Neural cell (in vitro differentiated cells): ENCODE measurements around the gene RFX4. TPM values are rescaled to one million over a fixed set of nuclear protein-coding genes. Genes with fewer than 3 reads are reported as not detected.

Source experiments
- H2AFZ ChIP-seq: fragments of 200-600, 300-800 bp; sonication (generic), shearing (Covaris generic); 2 replicates; pipeline ENCODE4 v1.6.0; 2014; ENCODE audit warnings: low read depth, mild to moderate bottlenecking, antibody characterized with exemption, low read length, moderate library complexity
- H3F3A ChIP-seq: fragments of 200-600 bp; shearing (Covaris generic); 2 replicates; pipeline ENCODE4 v1.6.1; 2016; ENCODE audit warnings: mild to moderate bottlenecking, moderate library complexity, mixed read lengths, antibody characterized with exemption, low read length; ENCODE audit not compliant: insufficient read depth, poor library complexity, severe bottlenecking
- H3K27ac ChIP-seq: fragments of 200-600, 300-800 bp; sonication (generic), shearing (Covaris generic); 2 replicates; pipeline ENCODE4 v1.5.1; 2014; ENCODE audit warnings: mild to moderate bottlenecking, low read length, moderate library complexity
- H3K27me3 ChIP-seq: fragments of 300-800, 200-600 bp; sonication (generic), shearing (Covaris generic); 2 replicates; pipeline ENCODE4 v1.6.0; 2014; ENCODE audit warnings: mild to moderate bottlenecking, low read depth, low read length, moderate library complexity; ENCODE audit not compliant: insufficient read depth
- H3K36me3 ChIP-seq: fragments of 300-800, 200-600 bp; sonication (generic), shearing (Covaris generic); 2 replicates; pipeline ENCODE4 v1.5.1; 2014; ENCODE audit warnings: mild to moderate bottlenecking, antibody characterized with exemption, low read length, moderate library complexity; ENCODE audit not compliant: insufficient read depth
- H3K4me2 ChIP-seq: fragments of 300-800, 200-600 bp; sonication (generic), shearing (Covaris generic); 2 replicates; pipeline ENCODE4 v1.6.0; 2014; ENCODE audit warnings: mild to moderate bottlenecking, low read length
- H3K4me3 ChIP-seq: fragments of 300-800, 200-600 bp; sonication (generic), shearing (Covaris generic); 2 replicates; pipeline ENCODE4 v1.5.1; 2014; ENCODE audit warnings: mild to moderate bottlenecking, low read length, moderate library complexity
- H3K79me2 ChIP-seq: fragments of 200-600 bp; shearing (Covaris generic); replicated peaks from 2 replicates; pipeline ENCODE4 v1.6.0; 2014; ENCODE audit warnings: mild to moderate bottlenecking, low read length, moderate library complexity; ENCODE audit not compliant: insufficient read depth
- H3K9ac ChIP-seq: fragments of 300-800, 200-600 bp; sonication (generic), shearing (Covaris generic); 2 replicates; pipeline ENCODE4 v1.6.1; 2016; ENCODE audit warnings: mild to moderate bottlenecking, low read length, mixed read lengths
- H3K9me2 ChIP-seq: fragments of 200-600 bp; shearing (Covaris generic); 2 replicates; pipeline ENCODE4 v1.6.1; 2016; ENCODE audit warnings: mild to moderate bottlenecking, low read length, mixed read lengths; ENCODE audit not compliant: insufficient read depth
- H3K9me3 ChIP-seq: fragments of 200-600, 300-800 bp; sonication (generic), shearing (Covaris generic); 2 replicates; pipeline ENCODE4 v1.6.1; 2016; ENCODE audit warnings: mild to moderate bottlenecking, mixed run types, low read length, moderate library complexity, mixed read lengths
- H4K20me1 ChIP-seq: fragments of 200-600 bp; shearing (Covaris generic); 2 replicates; pipeline ENCODE4 v1.6.1; 2016; ENCODE audit warnings: mild to moderate bottlenecking, mixed run types; ENCODE audit not compliant: insufficient read depth
- EP300 ChIP-seq: fragments of 450-650 bp; conservative IDR thresholded peaks from 2 replicates; pipeline ENCODE4 v1.6.1; 2014; ENCODE audit warnings: antibody characterized with exemption, mild to moderate bottlenecking, moderate library complexity; ENCODE audit not compliant: poor library complexity, severe bottlenecking
- EZH2 ChIP-seq: fragments of 200-600, 300-800 bp; shearing (Covaris generic), sonication (generic); IDR thresholded peaks from 2 replicates; pipeline ENCODE4 v1.6.1; 2014; ENCODE audit warnings: antibody characterized with exemption, low read length, borderline replicate concordance, mild to moderate bottlenecking; ENCODE audit not compliant: insufficient read depth, poor library complexity, severe bottlenecking
- MXI1 ChIP-seq: fragments of 450-650 bp; conservative IDR thresholded peaks from 2 replicates; pipeline ENCODE4 v1.6.1; 2014; ENCODE audit warnings: antibody characterized with exemption, mild to moderate bottlenecking; ENCODE audit not compliant: poor library complexity, severe bottlenecking
- POLR2AphosphoS5 ChIP-seq: IDR thresholded peaks from 2 replicates; pipeline ENCODE4 v1.6.1; 2012
- RAD21 ChIP-seq: fragments of 450-650 bp; conservative IDR thresholded peaks from 2 replicates; pipeline ENCODE4 v1.6.1; 2014; ENCODE audit warnings: antibody characterized with exemption, mild to moderate bottlenecking, moderate library complexity
- SMC3 ChIP-seq: fragments of 450-650 bp; conservative IDR thresholded peaks from 2 replicates; pipeline ENCODE4 v1.6.1; 2014; ENCODE audit warnings: antibody characterized with exemption, mild to moderate bottlenecking, moderate library complexity; ENCODE audit not compliant: poor library complexity
- TAF1 ChIP-seq: IDR thresholded peaks from 2 replicates; pipeline ENCODE4 v1.6.1; 2012; ENCODE audit warnings: low read depth
- polyA plus RNA-seq: library from polyadenylated mRNA; depleted of rRNA; stranded (reverse); fragments of >200 nt; gene quantifications from 2 replicates; pipeline ENCODE4 v1.2.3, GENCODE V29; 2014
- TF ChIP-seq, protein P1 (sequence below): fragments of 450-650 bp; IDR thresholded peaks from 2 replicates; pipeline ENCODE4 v1.5.1; 2014; ENCODE audit warnings: antibody characterized with exemption, mild to moderate bottlenecking, moderate library complexity; ENCODE audit not compliant: poor library complexity, severe bottlenecking
- TF ChIP-seq, protein P2 (sequence below): IDR thresholded peaks from 2 replicates; pipeline ENCODE4 v1.6.1; 2012; ENCODE audit warnings: borderline replicate concordance

The RFX4 gene
- polyA plus RNA-seq, 1 donor from 2014 or later, result 0.22 TPM

GRCh38 chr12:106743270-106743988, 160.6 kb downstream of the RFX4 start:
- Histone ChIP-seq H2AFZ (no peak overlapping the region), H3K4me3 (no peak overlapping the region), H3K27me3 (no peaks in the 10 kb centered on the region), H3K79me2 (no peaks in the 10 kb centered on the region), H3K9me2 (no peaks in the 10 kb centered on the region), H4K20me1 (no peaks in the 10 kb centered on the region), H3K27ac (no peak overlapping the region), H3K36me3 (no peaks in the 10 kb centered on the region), H3F3A (no peaks in the 10 kb centered on the region), H3K9ac (no peak overlapping the region), H3K9me3 (no peaks in the 10 kb centered on the region), H3K4me2 (no peak overlapping the region)
- TF ChIP-seq MXI1, result no peak
- no peak for TF ChIP-seq TAF1
- TF ChIP-seq EP300, result no peak

DNA sequence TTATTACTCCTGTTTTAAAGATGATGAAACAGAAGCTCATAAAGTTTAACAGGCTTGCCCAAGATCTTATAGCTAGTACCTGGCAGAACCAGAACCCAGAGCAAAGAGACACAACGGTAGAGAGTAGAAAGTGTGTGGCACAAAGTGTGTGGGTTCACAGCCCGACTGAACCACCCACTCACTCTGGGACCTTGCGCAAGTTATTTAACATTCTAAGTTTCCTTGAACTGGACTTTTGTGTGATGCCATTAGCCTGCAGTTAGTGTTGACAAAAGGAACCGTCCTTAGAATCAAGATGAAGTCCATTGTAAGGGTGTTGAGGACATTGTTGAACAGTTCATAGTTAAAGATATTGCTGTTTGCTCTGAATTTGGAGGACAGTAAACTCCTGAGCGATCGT, 161.8 kb downstream of the RFX4 start:
- Histone ChIP-seq H3F3A (no peaks in the 10 kb centered on the region), H3K9me3 (no peaks in the 10 kb centered on the region), H3K4me2 (no peak overlapping the region), H3K9me2 (no peaks in the 10 kb centered on the region), H3K4me3 (no peak overlapping the region), H3K36me3 (no peaks in the 10 kb centered on the region), H4K20me1 (no peaks in the 10 kb centered on the region), H3K9ac (no peak overlapping the region), H2AFZ (no peak overlapping the region), H3K79me2 (no peaks in the 10 kb centered on the region), H3K27me3 (no peaks in the 10 kb centered on the region), H3K27ac (no peak overlapping the region)
- TF ChIP-seq, protein P1, sequence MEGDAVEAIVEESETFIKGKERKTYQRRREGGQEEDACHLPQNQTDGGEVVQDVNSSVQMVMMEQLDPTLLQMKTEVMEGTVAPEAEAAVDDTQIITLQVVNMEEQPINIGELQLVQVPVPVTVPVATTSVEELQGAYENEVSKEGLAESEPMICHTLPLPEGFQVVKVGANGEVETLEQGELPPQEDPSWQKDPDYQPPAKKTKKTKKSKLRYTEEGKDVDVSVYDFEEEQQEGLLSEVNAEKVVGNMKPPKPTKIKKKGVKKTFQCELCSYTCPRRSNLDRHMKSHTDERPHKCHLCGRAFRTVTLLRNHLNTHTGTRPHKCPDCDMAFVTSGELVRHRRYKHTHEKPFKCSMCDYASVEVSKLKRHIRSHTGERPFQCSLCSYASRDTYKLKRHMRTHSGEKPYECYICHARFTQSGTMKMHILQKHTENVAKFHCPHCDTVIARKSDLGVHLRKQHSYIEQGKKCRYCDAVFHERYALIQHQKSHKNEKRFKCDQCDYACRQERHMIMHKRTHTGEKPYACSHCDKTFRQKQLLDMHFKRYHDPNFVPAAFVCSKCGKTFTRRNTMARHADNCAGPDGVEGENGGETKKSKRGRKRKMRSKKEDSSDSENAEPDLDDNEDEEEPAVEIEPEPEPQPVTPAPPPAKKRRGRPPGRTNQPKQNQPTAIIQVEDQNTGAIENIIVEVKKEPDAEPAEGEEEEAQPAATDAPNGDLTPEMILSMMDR, result no peak
- TF ChIP-seq, protein P2, sequence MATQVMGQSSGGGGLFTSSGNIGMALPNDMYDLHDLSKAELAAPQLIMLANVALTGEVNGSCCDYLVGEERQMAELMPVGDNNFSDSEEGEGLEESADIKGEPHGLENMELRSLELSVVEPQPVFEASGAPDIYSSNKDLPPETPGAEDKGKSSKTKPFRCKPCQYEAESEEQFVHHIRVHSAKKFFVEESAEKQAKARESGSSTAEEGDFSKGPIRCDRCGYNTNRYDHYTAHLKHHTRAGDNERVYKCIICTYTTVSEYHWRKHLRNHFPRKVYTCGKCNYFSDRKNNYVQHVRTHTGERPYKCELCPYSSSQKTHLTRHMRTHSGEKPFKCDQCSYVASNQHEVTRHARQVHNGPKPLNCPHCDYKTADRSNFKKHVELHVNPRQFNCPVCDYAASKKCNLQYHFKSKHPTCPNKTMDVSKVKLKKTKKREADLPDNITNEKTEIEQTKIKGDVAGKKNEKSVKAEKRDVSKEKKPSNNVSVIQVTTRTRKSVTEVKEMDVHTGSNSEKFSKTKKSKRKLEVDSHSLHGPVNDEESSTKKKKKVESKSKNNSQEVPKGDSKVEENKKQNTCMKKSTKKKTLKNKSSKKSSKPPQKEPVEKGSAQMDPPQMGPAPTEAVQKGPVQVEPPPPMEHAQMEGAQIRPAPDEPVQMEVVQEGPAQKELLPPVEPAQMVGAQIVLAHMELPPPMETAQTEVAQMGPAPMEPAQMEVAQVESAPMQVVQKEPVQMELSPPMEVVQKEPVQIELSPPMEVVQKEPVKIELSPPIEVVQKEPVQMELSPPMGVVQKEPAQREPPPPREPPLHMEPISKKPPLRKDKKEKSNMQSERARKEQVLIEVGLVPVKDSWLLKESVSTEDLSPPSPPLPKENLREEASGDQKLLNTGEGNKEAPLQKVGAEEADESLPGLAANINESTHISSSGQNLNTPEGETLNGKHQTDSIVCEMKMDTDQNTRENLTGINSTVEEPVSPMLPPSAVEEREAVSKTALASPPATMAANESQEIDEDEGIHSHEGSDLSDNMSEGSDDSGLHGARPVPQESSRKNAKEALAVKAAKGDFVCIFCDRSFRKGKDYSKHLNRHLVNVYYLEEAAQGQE, result no peak

DNA sequence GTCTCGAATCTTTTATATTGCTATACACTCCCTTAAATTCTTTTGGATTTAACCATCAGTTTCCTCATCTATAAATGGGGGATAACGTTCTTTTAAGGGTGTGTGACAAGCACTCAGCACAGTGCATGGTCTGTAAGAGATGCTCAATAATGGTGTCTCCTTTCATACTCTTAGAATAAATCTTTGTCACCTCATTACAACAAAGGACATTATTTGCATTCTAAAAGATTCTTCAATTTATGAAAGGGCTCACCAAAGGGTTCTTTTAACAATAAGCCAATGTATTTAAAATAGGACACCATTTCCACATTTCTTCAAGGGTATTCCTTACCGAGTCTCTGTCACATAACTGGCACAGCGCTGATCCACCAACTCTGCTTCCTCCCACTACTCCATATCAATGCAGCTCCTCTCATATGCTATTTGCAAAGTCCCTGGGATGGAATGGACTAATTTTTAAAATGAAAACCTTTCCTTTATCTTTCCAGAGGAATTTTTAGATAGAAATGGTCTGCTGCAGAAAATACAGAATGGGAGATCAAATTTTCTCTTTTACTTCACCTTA, 162.5 kb downstream of the RFX4 start:
- Histone ChIP-seq H4K20me1 (no peaks in the 10 kb centered on the region), H3K9me3 (no peaks in the 10 kb centered on the region), H3K36me3 (no peaks in the 10 kb centered on the region), H3K9me2 (no peaks in the 10 kb centered on the region), H3K79me2 (no peaks in the 10 kb centered on the region), H2AFZ (no peak overlapping the region), H3K27ac (no peak overlapping the region), H3K4me3 (no peak overlapping the region), H3K27me3 (no peaks in the 10 kb centered on the region), H3K9ac (no peak overlapping the region), H3F3A (no peaks in the 10 kb centered on the region), H3K4me2 (no peak overlapping the region)
- TF ChIP-seq SMC3, result no peak
- no peak for TF ChIP-seq MXI1
- TF ChIP-seq TAF1, result no peak
- TF ChIP-seq POLR2AphosphoS5, result no peak
- no peak for TF ChIP-seq EP300
- TF ChIP-seq, protein P2, result no peak
- TF ChIP-seq RAD21, result no peak
- TF ChIP-seq, protein P1, result no peak
- TF ChIP-seq EZH2, result no peak
